Measurements from ENCODE around the gene LNX1.

LNX1 gene

GRCh38 chr4:53576071-53576617 lies 15.1 kb downstream of the LNX1 start:
- TF ChIP-seq ZFX (IDR thresholded peaks at IDR 0.05; ENCODE audit: borderline replicate concordance), result no peak
- TF ChIP-seq, protein P1, sequence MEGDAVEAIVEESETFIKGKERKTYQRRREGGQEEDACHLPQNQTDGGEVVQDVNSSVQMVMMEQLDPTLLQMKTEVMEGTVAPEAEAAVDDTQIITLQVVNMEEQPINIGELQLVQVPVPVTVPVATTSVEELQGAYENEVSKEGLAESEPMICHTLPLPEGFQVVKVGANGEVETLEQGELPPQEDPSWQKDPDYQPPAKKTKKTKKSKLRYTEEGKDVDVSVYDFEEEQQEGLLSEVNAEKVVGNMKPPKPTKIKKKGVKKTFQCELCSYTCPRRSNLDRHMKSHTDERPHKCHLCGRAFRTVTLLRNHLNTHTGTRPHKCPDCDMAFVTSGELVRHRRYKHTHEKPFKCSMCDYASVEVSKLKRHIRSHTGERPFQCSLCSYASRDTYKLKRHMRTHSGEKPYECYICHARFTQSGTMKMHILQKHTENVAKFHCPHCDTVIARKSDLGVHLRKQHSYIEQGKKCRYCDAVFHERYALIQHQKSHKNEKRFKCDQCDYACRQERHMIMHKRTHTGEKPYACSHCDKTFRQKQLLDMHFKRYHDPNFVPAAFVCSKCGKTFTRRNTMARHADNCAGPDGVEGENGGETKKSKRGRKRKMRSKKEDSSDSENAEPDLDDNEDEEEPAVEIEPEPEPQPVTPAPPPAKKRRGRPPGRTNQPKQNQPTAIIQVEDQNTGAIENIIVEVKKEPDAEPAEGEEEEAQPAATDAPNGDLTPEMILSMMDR (IDR thresholded peaks at IDR 0.05), result no peak
- peak overlapping the region; percentile 64 for H3K27ac ChIP-seq

DNA sequence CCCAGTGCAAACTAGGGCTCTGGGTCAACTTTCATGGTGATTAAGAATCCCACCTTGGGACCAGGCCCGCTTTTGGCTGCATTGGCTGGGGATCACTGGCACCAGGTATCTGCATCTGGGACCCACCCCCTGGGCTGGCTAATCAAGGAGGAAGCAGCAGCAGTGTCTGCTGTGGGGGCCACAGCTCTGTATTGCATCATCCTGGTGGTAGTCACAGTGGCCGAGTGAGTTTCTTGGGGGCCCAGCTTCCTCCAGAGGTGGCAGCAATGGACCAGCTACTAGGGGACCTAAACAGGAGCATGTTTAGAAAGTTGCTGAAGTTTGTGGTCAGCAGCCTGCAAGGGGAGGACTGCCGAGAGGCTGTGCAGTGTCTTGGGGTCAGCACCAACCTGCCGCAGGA lies 15.7 kb downstream of the LNX1 start:
- H3K27ac ChIP-seq, result no peak overlapping the region
- TF ChIP-seq, protein P1 (IDR thresholded peaks at IDR 0.05), result no peak
- TF ChIP-seq ZFX (IDR thresholded peaks at IDR 0.05; ENCODE audit: borderline replicate concordance), result no peak

DNA sequence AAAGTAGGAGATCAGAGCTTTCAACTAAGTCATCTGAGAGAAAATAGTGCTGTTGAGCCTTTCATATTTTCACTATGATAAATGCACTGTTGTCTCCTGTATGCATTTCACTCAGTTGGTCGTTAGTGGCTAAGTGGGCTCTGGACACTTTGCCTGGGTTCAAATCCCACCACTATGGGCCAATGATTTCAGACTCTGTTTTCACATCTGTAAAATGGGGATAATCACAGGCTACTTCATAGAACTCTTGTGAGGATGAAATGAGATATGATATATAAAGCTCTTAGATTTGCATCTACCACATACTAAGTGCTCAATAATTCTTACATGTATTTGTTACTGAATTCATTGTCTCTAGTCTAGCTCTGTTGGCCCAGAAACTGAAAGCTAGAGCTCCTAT lies 16.8 kb downstream of the LNX1 start:
- no peak for TF ChIP-seq ZFX (IDR thresholded peaks at IDR 0.05; ENCODE audit: borderline replicate concordance)
- TF ChIP-seq, protein P1 (IDR thresholded peaks at IDR 0.05), result no peak

GRCh38 chr4:53573696-53574095 lies 17.6 kb downstream of the LNX1 start:
- no peak for TF ChIP-seq ZFX (IDR thresholded peaks at IDR 0.05; ENCODE audit: borderline replicate concordance)
- TF ChIP-seq, protein P1 (IDR thresholded peaks at IDR 0.05), result no peak
- no peak overlapping the region for H3K27ac ChIP-seq

More for the DNA sequence above, 16.8 kb downstream of the LNX1 start:
- H3K27ac ChIP-seq, result no peak overlapping the region

GRCh38 chr4:53572600-53572994 lies 18.7 kb downstream of the LNX1 start:
- no peak overlapping the region for H3K27ac ChIP-seq
- TF ChIP-seq, protein P1 (IDR thresholded peaks at IDR 0.05), result no peak
- no peak for TF ChIP-seq ZFX (IDR thresholded peaks at IDR 0.05; ENCODE audit: borderline replicate concordance)

DNA sequence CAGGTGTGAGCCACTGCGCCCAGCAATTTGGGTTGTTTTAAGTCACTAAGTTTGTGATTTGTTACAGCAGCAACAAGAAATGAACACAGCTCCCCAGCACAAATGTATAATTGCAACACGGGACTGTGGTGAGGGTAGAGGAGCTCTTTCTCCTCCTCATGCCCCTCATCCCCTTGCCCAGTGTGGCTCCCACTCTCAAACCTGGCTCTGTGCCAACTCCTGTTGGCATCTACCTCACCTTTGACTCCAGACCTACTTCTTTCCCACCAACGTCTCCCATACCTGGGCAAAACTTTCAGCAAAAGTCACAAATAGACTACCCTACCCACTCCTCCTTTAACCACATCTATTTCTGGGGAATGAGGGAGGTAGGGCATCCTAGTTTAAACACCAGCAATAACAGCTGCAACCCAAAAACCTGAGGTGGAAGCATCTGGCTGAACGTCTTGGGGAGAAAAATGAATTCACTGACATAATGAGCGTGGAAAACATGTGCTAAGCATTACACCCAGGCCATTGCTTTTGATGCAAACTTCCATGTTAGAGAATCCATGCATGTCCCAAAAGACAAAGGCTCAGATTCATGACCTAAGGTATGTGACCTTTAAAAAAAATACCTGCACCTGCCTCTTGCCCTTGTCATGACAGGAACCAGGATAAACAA lies 19.2 kb downstream of the LNX1 start:
- TF ChIP-seq, protein P1 (IDR thresholded peaks at IDR 0.05), result no peak
- TF ChIP-seq ZFX (IDR thresholded peaks at IDR 0.05; ENCODE audit: borderline replicate concordance), result no peak
- no peak overlapping the region for H3K27ac ChIP-seq

GRCh38 chr4:53563824-53564223 lies 27.5 kb downstream of the LNX1 start:
- H3K27ac ChIP-seq, result no peak overlapping the region
- no peak for TF ChIP-seq ZFX (IDR thresholded peaks at IDR 0.05; ENCODE audit: borderline replicate concordance)
- TF ChIP-seq, protein P1 (IDR thresholded peaks at IDR 0.05), result no peak
